ENCODE measurements around the gene UQCR11.

The UQCR11 gene

GRCh38 chr19:1621021-1621420 lies 15.8 kb upstream of the UQCR11 start:
- Histone ChIP-seq H3K4me2 (ENCODE audit: low read depth, low read length) (no peak overlapping the region), H3K9ac (ENCODE audit: low read length) (no peak overlapping the region), H2AFZ (ENCODE audit: low read length) (no peak overlapping the region)

GRCh38 chr19:1620502-1620901 lies 15.2 kb upstream of the UQCR11 start:
- Histone ChIP-seq H3K4me3 (ENCODE audit: low read length) (no peak overlapping the region), H3K27ac (ENCODE audit: low read length) (no peak overlapping the region), H3K4me1 (ENCODE audit: low read length) (peaks cover 18% of the 10 kb centered on the region), H4K20me1 (ENCODE audit: insufficient read depth, low read length) (peaks cover 25% of the 10 kb centered on the region; the same call in 1 of the 2 replicates), H3K27me3 (replicated peaks; ENCODE audit: insufficient read depth, low read length) (no peaks in the 10 kb centered on the region), H3K36me3 (replicated peaks; ENCODE audit: insufficient read depth, low read length) (peaks cover 22% of the 10 kb centered on the region), H3K9ac (ENCODE audit: low read length) (no peak overlapping the region), H3K9me3 (replicated peaks; ENCODE audit: insufficient read depth, low read length) (no peaks in the 10 kb centered on the region), H3K79me2 (ENCODE audit: low read length) (peaks cover 88% of the 10 kb centered on the region), H3K9me2 (replicated peaks; ENCODE audit: insufficient read depth, low read length) (no peaks in the 10 kb centered on the region), H3K4me2 (ENCODE audit: low read depth, low read length) (no peak overlapping the region), H3F3A (ENCODE audit: insufficient read depth, low read length) (peaks cover 19% of the 10 kb centered on the region), H2AFZ (ENCODE audit: low read length) (no peak overlapping the region)
- no peak for DNase-seq
- no peak for TF ChIP-seq EZH2phosphoT487 (IDR thresholded peaks at IDR 0.05; ENCODE audit: low read length)
- no peak for TF ChIP-seq CTCF (IDR thresholded peaks at IDR 0.05; ENCODE audit: low read length)
- TF ChIP-seq EZH2 (optimal IDR thresholded peaks at IDR 0.05; ENCODE audit: low read depth, low read length): no peak

More at GRCh38 chr19:1621021-1621420, 15.8 kb upstream of the UQCR11 start:
- Histone ChIP-seq H3K9me2 (replicated peaks; ENCODE audit: insufficient read depth, low read length) (no peaks in the 10 kb centered on the region), H3K27ac (ENCODE audit: low read length) (no peak overlapping the region), H3F3A (ENCODE audit: insufficient read depth, low read length) (peaks cover 19% of the 10 kb centered on the region), H3K36me3 (replicated peaks; ENCODE audit: insufficient read depth, low read length) (peaks cover 22% of the 10 kb centered on the region), H3K9me3 (replicated peaks; ENCODE audit: insufficient read depth, low read length) (no peaks in the 10 kb centered on the region), H4K20me1 (ENCODE audit: insufficient read depth, low read length) (peaks cover 25% of the 10 kb centered on the region; the same call in 1 of the 2 replicates), H3K4me1 (ENCODE audit: low read length) (peaks cover 18% of the 10 kb centered on the region), H3K4me3 (ENCODE audit: low read length) (no peak overlapping the region), H3K27me3 (replicated peaks; ENCODE audit: insufficient read depth, low read length) (no peaks in the 10 kb centered on the region), H3K79me2 (ENCODE audit: low read length) (peaks cover 88% of the 10 kb centered on the region)
- TF ChIP-seq EZH2 (optimal IDR thresholded peaks at IDR 0.05; ENCODE audit: low read depth, low read length) (no peak), EZH2phosphoT487 (IDR thresholded peaks at IDR 0.05; ENCODE audit: low read length) (no peak), CTCF (IDR thresholded peaks at IDR 0.05; ENCODE audit: low read length) (no peak)
- DNase-seq: no peak

- Histone ChIP-seq H3K27me3 (replicated peaks; ENCODE audit: insufficient read depth, low read length) (no peaks in the 10 kb centered on the region), H3K9me3 (replicated peaks; ENCODE audit: insufficient read depth, low read length) (no peaks in the 10 kb centered on the region), H3K27ac (ENCODE audit: low read length) (no peak overlapping the region), H3K4me3 (ENCODE audit: low read length) (no peak overlapping the region), H3K4me1 (ENCODE audit: low read length) (peaks cover 18% of the 10 kb centered on the region), H3K4me2 (ENCODE audit: low read depth, low read length) (no peak overlapping the region), H3K9me2 (replicated peaks; ENCODE audit: insufficient read depth, low read length) (no peaks in the 10 kb centered on the region), H3F3A (ENCODE audit: insufficient read depth, low read length) (peaks cover 13% of the 10 kb centered on the region), H3K79me2 (ENCODE audit: low read length) (peaks cover 86% of the 10 kb centered on the region), H3K36me3 (replicated peaks; ENCODE audit: insufficient read depth, low read length) (peaks cover 17% of the 10 kb centered on the region), H3K9ac (ENCODE audit: low read length) (no peak overlapping the region), H2AFZ (ENCODE audit: low read length) (no peak overlapping the region), H4K20me1 (ENCODE audit: insufficient read depth, low read length) (peaks cover 25% of the 10 kb centered on the region; the same call in 1 of the 2 replicates)
- no peak for TF ChIP-seq EZH2phosphoT487 (IDR thresholded peaks at IDR 0.05; ENCODE audit: low read length)
- TF ChIP-seq CTCF (IDR thresholded peaks at IDR 0.05; ENCODE audit: low read length): no peak
- no peak for TF ChIP-seq EZH2 (optimal IDR thresholded peaks at IDR 0.05; ENCODE audit: low read depth, low read length)
- DNase-seq: no peak
These were observed 14.4 kb upstream of the UQCR11 start for GRCh38 chr19:1619703-1620102.

Measured in MM.1S (cell line).